ENCODE results near the gene HTR3B.
A peak's percentile ranks its signal among the peaks of the same experiment; 100 is the strongest.
"Not testable (repeated sequence)": the region's sequence is repeated elsewhere in the genome, so short reads cannot be mapped to it uniquely, and the experiment has no call there.

HTR3B gene, protein sequence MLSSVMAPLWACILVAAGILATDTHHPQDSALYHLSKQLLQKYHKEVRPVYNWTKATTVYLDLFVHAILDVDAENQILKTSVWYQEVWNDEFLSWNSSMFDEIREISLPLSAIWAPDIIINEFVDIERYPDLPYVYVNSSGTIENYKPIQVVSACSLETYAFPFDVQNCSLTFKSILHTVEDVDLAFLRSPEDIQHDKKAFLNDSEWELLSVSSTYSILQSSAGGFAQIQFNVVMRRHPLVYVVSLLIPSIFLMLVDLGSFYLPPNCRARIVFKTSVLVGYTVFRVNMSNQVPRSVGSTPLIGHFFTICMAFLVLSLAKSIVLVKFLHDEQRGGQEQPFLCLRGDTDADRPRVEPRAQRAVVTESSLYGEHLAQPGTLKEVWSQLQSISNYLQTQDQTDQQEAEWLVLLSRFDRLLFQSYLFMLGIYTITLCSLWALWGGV

DNA sequence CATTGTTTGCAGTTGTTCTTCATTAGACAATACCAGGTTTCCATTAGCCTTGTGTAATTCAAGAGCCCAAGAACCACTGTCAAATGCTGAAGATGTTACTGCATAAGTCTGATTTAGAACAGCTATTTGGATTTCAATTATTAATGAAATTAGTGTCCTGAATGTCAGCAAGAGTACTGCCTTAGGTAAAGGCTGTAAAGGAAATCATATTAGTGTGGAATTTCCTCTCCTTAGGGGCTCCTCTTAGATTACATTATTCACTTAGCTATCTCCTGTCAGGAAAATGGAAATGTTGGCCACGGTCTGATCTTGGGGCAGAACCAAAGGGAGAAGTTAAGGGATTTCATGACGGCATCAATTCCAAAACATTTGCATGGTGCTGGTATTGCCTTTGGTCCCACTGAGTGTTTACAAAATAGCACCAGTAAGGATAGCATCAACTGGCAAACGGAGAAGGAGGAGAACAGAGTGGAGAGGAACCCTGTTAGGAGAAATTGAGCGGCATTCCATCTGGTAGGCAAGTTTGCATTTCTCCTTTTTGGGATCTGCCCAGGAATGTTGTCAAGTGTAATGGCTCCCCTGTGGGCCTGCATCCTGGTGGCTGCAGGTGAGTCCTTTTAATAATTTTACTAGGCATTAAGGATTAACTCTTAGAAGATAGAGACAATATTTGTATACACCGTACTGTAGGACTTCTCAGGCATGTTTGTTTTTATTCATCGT lies at the start of gene HTR3B:
Gene HTR3B, plus strand, starts transcription at position 418 of the 723 bp plus-strand sequence. Its CDS starts 138 bp downstream, at position 556.
- no peak for DNase-seq (ENCODE audit: low read depth in 2 of 2)

DNA sequence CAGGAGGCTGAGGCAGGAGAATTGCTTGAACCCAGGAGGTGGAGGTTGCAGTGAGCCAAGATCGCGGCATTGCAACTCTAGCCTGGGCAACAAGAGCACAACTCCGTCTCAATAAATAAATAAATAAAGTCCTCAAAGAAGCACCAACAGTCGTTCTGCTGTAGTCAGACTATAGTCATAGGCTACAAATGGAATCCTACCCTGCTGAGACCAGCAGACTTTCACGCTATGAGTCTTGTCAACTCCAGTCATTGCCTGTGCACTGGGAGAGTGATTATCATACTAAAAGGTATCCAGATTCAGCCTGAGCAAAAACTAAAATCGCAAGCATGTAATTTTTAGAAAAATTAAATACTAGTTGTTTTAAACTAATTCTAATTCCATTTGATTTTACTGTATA lies 48.8 kb upstream of the HTR3B start:
- DNase-seq (ENCODE audit: low read depth in 2 of 2) = no peak

DNA sequence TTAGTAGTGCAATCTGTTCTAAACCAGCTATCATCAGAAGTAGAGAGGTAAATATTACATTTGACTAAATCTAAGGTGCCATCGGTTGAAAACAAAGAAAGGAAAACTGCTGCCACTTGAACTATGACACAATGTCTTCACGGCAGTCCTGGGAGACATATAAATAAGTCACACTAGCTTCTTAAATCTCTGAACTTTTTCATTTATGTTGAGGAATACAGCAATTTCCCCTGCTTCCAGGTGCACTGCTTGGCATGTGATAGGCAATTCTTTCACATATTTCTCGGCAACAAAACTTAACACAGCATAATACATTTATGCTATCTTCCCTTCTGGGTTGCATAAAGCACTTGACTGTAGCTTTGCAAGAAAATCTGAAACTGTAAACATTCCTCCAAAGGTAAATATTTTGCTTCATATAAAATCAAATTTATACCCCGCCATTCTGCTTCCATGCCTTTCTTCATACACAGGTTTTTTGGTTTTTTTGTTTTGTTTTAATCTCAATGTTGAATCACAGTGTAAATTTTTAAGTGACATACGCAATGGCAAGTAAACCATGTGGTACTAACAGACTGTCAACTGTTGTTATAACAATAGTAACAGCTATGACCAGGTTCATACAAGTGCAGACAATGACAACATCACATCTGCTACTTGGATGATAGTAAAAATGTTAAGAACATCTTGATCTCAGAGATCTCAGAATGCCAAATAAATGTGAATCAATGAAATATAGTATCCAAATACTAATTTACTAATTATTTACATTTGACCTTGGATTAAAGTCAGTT lies 47.4 kb upstream of the HTR3B start:
- no peak for DNase-seq (ENCODE audit: low read depth in 2 of 2)

DNA sequence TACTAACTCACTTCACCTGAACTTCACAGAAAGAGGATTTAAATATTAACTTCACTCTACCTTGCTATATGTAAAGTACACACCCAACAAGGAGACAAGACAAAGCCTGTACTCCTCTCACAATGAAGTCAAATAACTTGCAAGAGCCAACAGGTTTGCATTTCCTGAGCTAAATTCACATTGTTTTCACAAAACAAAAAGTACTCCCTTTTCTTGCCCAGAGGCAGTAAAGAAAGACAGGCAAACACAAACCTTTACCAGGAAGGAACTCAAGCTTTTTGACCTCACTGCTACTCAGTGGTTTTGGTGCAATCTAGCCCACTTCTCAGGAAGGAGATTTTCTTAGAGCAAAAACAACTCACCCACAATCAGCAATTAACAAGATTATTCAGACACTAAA lies 44.9 kb upstream of the HTR3B start:
- no peak for DNase-seq (ENCODE audit: low read depth in 2 of 2)

DNA sequence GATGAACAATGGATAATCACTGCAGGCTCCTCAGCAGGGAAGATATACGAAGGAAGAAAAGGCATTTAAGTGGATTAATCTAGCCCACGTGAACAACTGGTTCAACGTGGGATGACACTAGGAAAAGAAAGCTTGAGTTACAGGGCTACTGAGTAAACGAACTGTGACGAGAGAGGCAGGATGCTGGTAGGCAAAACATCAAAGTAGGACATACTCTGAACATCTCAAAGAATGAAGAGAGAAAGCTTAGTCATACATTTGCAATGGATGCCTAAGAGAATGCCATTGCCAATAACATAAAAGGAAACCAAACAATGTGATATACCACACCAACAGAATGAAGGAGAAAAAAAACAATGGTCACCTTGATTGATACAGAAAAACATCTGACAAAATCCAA lies 42.2 kb upstream of the HTR3B start:
- no peak for DNase-seq (ENCODE audit: low read depth in 2 of 2)

DNA sequence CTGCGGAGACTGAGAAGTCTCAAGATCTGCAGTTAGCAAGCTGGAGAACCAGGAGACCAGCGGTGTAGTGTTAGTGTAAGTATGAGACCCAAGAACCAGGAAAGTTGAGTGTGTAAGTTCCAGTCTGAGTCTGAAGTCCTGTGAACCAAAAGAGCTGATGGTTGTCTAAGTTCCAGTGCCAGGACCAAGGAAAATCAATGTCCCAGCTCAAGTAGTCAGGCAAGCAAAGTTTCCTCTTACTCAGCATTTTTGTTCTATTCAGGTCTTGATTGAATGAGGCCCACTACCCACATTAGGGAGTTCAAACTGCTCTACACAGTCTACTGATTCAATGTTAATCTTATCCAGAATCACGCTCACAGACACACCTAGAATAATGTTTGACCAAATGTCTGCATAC lies 40.2 kb upstream of the HTR3B start:
- DNase-seq (ENCODE audit: low read depth in 2 of 2) = no peak

DNA sequence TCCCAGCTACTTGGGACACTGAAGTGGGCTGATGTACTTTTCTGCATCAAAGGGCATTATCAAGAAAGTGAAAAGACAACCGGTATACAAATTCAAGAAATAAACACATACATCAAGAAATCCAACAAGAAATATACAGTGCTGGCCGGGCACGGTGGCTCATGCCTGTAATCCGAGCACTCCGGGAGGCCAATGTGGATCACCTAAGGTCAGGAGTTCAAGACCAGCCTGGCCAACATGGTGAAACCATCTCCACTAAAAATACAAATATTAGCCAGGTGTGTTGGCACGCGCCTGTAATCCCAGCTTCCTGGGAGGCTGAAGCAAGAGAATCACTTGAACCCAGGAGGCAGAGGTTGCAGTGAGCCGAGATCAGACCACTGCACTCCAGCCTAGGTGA lies 38.7 kb upstream of the HTR3B start:
- no peak for DNase-seq (ENCODE audit: low read depth in 2 of 2)

DNA sequence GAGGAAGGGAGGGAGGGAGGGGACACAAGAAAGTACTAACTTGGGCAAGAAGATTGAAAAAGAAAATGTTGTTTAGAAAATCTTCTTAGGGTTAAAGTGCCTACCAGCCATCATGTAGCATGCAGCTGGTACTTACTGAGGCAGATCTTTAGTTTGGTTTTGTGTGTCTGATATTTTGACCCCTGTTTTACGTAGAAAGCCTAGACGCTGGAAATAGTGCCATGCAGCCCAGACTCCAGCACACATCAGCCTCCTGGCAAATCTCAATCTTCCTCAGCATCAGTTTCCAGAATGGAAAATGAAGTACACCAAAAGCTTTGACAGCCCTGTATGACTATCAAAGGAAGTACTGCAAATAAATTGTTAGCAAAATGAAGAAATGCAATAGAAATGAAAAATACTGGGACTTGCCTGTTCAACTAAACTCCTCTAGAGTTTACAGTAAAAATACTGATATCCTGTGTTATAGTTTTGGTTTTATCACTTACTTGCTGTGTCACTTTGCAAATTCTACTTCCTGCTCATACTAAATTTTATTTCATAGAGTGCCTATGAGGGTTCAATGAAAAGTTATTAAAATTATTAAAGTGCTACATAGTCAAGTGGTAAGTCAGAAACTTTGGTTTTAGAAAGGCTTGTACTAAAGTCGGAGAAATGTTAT lies 36.6 kb upstream of the HTR3B start:
- no peak for DNase-seq (ENCODE audit: low read depth in 2 of 2)

DNA sequence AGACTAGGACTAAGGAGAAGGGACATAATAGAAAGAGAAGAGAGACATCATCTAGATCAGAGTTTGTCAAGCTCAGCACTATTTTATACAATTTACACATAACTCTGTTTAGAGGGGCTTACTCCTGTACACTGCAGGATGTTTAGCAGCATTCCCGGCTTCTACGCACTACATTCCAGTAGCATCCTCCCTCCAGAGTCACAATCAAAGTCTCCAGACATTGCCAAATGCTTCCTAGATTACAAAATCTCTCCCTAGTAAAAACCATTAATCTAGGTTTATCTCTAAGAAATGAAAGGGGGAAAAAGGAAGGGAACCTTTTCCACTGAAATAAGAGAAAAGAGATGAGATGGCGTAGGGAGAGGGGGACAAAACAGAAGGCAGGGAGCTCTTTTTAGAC lies 33.3 kb upstream of the HTR3B start:
- no peak for DNase-seq (ENCODE audit: low read depth in 2 of 2)

DNA sequence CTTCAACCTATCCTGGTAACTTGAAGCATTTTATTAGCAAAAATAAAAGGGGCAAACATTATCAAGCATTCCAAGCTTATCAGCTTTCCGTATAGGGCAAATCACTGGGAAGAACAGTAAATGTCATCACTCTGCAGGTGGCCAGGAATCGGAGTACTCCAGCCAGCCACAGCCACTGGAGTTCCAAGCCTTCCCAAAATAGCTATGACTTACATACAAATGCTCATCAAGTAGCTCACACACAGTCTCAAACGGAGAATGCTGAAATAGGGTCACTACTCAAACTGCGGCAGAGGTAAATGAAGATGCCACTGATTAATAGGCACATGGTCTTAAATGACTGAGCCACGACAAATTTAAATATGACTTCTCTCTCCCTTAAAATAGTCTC lies 31.4 kb upstream of the HTR3B start:
- DNase-seq (ENCODE audit: low read depth in 2 of 2) = no peak

DNA sequence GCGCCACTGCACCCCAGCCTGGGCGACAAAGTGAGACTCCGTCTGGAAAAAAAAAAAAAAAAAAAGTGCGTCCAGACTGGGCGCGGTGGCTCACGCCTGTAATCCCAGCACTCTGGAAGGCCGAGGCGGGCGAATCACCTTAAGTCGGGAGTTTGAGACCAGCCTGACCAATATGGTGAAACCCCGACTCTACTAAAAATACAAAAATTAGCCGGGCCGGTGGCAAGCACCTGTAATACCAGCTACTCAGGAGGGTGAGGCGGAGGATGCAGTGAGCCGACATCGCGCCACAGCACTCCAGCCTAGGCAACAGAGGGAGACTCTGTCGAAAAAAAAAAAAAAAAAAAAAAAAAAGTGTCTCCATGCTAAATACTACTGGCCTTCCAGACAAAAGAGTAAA lies 30.5 kb upstream of the HTR3B start:
- DNase-seq (ENCODE audit: low read depth in 2 of 2) = no peak

DNA sequence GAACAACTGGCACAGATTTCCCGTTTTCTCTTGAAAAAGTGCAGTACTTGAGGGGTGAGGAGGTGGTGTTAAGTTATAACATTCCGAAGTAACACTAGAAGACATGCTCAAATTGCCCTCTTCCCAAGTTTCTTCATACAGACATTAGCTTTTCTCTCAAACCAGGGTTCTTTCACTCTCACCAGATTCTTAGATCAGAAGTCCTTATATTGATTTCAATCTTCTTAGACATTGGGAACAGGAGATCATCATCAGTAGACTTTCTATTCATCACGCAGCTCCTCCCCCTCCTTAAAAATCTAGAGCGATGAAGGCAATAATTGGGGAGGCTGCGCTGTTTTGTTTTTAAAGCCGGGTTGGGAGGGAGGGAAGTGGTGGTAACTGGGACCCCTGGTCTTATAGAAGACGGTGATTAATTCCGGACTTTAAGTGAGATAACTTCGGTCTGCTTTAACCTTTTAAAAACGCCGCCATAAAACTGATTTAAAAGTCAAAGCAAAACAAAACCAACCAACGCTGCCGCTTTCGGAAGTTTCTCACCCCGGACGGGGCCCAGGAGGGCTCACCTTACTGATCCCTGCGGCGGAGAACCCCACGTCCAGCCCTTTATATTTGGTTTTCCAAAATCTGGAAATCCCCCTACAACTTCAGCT lies 29.9 kb upstream of the HTR3B start:
- no peak for DNase-seq (ENCODE audit: low read depth in 2 of 2)

DNA sequence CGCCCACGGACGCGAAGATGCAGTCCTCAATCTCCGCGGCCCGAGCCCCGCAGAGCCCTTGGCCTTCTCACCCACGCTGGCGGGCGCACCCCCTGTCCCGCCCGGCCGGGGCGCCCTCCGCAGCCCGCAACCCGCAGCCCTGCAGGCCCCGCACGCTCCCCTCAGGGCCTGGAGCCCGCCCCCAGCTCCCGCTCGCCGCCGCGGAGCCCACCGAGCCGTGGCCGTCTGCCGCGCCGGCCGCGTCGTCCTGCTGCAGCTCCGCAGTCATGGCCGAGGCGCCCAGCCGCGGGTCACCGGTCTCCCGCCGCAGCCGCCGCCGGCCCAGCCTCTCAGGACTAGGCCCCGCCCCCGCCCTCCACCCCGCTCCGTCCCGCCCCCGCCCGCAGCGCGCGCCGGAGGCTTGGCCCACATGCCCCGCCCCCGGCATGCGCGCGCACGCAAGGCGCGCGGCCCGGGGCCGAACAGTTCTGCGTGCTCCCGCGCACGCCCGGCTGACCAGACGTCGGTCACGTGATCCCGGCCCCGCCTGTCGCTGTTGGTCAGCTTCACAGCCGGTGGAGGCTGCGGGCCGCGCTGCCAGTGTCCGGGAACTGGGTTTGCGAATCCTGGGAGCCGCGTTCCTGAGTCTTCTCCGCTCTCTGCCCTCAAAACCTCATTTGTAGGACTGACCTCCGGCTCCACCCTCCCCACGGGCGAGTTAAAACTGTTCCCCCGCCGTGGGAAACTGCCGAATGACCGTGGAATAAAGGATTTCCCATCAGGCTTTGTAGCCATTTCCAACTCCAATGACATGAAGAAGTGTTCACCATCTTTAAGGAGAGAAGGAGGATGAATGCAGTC lies 29.1 kb upstream of the HTR3B start, which contains the start of gene USP28:
Gene USP28, minus strand, starts transcription at position 339 of the 840 bp plus-strand sequence. Its CDS starts 71 bp downstream, at position 268.
- peak; percentile 87 to 91 for DNase-seq (ENCODE audit: low read depth in 2 of 2)

DNA sequence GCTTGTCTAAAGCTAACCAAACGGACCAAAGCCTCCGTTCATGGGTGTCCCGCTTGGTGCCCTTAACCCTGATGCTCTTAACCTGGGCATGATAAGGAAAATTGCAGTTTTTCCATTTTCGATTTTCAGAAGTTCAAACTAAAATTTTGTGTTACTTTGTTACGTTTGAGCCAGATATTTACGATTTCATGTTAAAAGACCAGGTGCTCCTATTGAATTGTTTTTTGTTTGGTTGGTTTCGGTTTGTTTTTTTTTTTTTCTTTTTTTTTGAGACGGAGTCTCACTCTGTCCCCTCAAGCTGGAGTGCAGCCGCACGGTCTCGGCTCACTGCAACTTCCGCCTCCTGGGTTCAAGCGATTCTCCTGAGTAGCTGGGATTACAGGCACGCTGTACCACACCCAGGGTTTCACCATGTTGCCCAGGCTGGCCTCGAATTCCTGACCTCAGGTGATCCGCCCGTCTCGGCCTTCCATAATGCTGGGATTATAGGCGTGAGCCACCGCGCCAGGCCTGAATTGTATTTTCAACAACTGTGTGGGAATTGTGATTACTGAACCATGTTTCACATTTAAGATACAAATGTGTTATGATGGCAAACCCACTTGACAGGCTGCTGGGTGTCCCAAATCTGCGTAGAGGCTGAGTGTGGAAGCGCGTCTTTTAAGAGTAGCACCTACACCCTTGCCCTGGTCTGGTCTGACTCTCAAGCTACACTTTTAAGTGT lies 28.4 kb upstream of the HTR3B start:
- no peak for DNase-seq (ENCODE audit: low read depth in 2 of 2)

DNA sequence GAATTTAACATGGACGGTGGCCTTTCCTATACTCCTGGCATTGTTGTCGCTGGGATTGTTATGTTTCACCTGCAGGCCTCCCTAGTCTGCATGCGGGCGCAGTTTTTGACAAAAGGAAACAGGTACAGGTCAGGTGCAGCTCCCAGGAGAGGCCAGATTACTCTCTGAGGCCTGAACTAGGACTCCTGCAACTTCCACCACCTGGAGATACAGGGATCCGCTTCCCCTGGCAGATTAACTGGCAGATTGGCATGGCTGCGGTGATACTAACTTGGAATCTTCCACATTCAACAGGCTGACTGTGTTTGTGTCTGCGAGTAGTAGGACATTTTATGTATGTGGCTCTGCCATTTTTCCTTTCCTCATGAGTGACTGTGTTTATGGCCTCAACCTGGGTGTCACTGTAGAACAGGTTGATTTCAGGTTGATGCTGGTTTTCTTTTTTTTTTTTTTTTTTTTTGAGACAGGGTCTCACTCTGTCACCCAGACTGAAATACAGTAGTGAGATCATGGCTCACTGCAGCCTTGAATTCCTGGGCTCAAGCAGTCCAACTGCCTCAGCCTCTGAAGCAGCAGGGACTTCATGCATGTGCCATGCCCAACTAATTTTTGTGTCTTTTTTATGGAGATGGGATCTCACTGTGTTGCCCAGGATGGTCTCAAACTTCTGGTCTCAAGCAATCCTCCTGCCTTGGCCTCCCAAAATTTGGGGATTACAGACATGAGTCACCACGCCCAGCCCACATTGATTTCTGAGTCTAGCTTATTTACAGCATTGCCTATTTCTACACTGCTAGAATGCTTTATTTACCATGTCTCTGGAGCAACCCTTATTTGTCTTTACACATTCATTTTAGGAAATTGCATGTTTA lies 27.6 kb upstream of the HTR3B start:
- no peak for DNase-seq (ENCODE audit: low read depth in 2 of 2)

DNA sequence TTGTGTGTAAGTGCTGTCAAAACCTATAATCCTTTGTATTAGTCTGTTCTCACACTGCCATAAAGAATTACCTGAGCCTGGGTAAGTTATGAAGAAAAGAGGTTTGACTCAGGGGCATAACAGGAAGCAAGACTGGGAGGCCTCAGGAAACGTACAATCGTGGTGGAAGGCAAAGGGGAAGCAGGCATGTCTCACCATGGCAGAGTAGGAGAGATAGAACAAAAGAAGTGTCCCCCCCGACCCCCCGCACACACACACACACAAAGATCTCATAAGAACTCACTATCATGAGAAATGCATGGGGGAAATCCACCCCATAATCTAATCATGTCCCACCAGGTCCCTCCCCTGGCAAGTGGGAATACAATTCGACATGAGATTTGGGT lies 26.9 kb upstream of the HTR3B start:
- DNase-seq (ENCODE audit: low read depth in 2 of 2) = no peak

DNA sequence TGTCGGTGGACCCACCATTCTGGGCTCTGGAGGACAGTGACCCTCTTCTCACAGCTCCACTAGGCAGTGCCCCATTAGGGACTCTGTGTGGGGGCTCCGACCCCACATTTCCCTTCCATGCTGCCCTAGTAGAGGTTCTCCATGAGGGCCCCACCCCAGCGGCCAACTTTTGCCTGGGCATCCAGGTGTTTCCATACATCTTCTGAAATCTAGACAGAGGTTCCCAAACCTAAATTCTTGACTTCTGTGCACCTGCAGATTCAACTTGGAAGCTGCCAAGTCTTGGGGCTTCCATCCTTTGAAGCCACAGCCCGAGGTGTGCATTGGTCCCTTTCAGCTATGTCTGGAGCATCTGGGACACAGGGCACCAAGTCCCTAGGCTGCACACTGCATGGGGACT lies 25.1 kb upstream of the HTR3B start:
- DNase-seq (ENCODE audit: low read depth in 2 of 2) = not testable (repeated sequence)

DNA sequence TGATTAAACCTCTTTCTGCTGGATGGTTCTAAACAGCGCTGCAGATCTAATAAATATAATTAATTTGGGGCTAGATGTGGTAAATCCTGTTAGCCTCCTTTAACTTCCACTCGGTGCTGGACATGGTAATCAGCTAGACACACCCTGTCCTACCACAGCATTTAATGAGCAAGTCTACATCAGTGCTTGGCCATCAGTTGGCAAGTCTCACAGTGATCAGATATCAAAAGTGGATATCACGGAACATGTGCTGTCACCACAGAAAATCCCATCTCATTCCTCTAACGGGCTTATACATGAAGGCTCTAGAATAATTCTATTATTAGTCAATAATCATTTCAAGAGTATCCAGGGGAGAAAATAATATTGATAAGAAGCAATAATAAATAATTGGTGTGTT lies 23.6 kb upstream of the HTR3B start:
- no peak for DNase-seq (ENCODE audit: low read depth in 2 of 2)

DNA sequence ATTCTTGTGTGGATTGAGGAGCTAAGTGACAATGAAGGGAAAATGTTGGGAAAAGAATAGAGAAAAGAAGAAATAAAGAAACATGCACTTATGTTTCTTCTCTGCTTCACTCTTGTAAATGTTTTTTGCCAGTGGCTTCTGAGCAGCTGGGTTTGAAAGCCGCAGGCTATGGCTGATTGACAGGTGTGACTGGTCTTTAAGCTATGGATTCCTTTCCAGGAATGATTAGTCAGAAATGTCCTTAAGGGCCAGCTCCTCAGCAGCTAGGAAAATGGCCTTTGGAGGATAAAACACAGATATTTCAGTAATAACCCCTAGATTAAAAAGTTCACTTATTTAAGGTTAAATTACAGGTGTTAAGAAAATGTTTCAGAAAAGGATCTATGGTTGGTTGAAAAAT lies 22.7 kb upstream of the HTR3B start:
- no peak for DNase-seq (ENCODE audit: low read depth in 2 of 2)
